ENCODE results near the gene STK38L.

- TF ChIP-seq CTCF (IDR thresholded peaks at IDR 0.05) (no peak), EP300 (IDR thresholded peaks at IDR 0.05) (no peak)
These were observed 9.3 kb downstream of the STK38L start for GRCh38 chr12:27253347-27253746.
